ENCODE measurements around the gene AKT1.

AKT1 gene

DNA sequence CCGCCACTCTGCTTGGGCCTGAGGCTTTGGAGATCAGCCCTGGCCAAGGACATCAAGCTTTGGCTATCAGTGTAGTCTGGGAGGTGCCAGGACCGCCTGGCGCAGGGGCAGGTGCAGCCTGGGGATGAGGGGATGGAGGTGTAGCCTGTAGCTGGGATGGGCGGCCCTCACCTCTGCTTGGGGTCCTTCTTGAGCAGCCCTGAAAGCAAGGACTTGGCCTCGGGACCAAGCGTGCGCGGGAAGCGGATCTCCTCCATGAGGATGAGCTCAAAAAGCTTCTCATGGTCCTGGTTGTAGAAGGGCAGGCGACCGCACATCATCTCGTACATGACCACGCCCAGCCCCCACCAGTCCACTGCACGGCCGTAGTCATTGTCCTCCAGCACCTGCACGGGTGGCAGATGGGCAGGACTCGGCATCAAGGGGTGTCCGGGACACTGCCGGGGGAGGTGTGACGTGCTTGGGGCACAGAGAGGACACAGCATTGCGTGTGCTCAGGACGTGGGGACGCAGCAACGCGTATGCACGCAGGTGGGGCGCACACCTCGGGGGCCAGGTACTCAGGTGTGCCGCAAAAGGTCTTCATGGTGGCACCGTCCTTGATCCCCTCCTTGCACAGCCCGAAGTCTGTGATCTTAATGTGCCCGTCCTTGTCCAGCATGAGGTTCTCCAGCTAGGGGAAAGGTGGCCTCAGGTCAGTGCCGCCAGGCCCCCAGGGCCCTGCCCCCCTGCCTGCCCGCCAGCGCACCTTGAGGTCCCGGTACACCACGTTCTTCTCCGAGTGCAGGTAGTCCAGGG is 22.6 kb downstream of the AKT1 start:
- DNase-seq (ENCODE audit: low read depth in 2 of 2): no peak

- no peak for DNase-seq (ENCODE audit: low read depth in 2 of 2)
Observed at GRCh38 chr14:104771918-104772706, 23.4 kb downstream of the AKT1 start.

DNA sequence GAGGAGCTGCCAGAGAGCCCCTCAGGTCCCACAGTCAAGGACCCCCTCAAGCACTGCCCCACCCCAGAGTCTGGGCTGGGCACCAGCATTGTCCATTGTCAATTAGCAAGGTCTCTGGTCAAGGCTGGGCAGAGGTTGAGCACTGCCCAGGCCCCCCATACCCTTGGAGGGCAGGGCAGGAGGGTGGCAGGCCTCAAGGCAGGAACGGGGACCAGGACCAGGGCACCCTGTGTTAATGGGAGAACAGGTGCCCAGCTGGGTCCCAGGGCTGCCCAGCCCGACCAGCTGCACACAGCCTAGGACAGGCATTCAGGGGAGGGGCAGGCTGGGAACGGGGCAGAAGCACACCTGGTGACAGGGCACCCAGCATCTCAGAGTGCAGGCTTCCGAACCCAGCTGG is 24.2 kb downstream of the AKT1 start:
- no peak for DNase-seq (ENCODE audit: low read depth in 2 of 2)

- no peak for DNase-seq (ENCODE audit: low read depth in 2 of 2)
Observed at GRCh38 chr14:104770851-104771272, 24.7 kb downstream of the AKT1 start.

GRCh38 chr14:104770072-104770579 is 25.4 kb downstream of the AKT1 start:
- DNase-seq (ENCODE audit: low read depth in 2 of 2): no peak

DNA sequence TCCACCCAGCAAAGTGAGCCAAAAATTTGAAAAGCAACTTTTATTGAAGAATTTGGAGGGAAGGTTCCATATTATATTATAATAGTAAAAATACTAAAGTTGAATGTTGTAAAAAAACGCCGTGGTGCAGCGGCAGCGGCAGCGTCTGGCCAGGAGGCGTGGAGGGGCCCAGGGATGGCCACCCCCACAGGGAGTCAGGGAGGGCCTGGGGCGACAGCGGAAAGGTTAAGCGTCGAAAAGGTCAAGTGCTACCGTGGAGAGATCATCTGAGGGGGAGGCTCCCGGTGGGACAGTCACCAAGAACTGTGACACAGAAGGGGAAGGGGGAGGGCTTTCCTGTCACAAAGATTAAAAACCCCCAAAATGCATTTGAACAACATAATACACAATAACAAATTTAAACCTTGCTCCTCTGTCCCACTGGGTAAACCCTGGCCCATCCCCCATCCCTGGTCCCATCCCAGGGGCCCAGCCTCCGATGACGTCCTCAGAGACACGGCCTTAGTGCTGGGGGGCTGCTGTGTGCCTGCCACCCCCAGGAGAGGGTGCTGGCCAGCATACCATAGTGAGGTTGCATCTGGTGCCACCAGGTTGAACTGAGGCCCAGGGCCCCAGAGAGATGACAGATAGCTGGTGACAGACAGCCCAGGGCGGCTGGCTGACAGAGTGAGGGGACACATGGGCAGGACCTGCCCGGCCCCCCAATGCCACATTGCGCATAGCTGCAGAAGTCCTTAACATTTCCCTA is 26.1 kb downstream of the AKT1 start:
- DNase-seq (ENCODE audit: low read depth in 2 of 2): no peak

DNA sequence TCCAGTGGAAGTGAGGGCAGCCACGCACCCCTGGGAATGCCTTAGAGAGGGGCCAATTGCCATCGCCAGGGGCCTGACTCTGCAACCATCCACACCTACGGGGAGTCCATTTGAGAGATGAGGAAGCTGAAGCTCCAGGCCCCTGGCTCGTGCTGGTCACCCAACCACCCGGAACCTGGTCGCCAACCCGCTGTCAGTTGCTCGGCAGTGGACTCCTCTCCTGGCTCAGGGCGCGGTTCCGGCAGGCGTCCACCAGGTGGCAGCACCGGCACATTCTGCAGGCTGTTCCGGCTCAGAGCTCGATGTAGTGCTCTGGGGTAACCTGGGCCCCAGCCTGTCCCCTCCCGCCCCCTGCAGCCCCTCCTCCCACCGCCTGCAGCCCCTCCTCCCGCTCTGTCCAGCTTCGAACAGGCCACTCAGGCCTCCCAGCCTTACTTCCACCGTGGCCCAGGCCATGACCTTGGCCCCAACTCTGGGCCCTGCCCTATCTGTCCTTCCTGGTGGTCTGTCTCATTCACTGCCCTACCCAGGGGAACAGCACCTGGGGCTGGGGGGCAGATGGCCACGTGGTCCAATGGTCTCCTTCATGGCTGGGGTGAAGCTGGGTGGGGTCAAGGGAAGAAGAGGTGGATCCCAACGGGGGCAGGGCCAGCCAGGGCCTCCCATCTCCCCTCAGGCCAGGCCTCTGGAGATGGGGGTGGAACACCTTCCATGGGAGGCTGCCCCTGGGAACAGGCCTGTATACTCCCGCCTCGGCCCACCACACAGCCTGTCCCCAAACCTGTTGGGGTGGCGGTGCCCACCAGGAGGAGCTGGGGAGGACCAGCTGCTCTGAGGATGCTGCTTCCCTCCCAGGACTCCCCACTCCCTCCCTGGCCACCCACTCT is 26.9 kb downstream of the AKT1 start:
- DNase-seq (ENCODE audit: low read depth in 2 of 2): peak; percentile 72 to 76

- no peak for DNase-seq (ENCODE audit: low read depth in 2 of 2)
Observed at GRCh38 chr14:104767634-104767918, 28.0 kb downstream of the AKT1 start.

DNA sequence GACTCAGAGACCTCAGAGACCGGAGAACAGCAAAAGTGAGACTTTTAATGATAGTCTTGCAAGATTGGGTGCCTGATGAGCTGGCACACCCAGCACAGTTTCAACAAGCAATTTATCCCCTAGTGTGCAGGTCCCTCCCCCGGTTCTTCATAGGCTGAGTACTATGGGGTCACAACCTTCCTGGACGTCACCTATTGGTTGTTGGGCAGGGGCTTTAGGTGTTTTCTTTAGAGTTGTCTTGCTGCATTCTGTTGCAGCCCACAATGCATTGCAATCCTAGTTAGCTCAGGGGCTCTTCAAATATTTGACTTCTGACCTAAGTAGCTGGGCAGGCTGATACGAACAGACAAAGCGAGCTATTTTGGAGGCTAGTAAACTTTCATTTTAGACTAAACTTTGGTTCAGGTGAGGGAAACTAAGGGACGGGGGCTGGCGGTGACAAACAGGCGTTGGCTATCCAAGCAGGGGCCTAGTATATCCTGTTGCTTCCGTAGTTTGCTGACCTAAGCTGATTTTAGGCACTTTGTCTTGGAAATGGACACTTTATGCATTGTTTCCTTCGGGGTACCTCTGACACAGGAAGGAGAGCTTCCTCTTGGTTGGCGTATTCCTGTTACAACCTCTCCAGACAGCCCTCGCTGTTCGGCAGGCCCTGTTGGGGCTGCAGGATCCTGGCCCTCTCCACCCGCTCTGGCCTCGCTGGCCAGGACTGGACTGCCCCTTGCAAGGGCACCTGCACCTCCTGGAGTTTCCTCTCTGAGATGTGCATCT is 28.5 kb downstream of the AKT1 start:
- no peak for DNase-seq (ENCODE audit: low read depth in 2 of 2)

DNA sequence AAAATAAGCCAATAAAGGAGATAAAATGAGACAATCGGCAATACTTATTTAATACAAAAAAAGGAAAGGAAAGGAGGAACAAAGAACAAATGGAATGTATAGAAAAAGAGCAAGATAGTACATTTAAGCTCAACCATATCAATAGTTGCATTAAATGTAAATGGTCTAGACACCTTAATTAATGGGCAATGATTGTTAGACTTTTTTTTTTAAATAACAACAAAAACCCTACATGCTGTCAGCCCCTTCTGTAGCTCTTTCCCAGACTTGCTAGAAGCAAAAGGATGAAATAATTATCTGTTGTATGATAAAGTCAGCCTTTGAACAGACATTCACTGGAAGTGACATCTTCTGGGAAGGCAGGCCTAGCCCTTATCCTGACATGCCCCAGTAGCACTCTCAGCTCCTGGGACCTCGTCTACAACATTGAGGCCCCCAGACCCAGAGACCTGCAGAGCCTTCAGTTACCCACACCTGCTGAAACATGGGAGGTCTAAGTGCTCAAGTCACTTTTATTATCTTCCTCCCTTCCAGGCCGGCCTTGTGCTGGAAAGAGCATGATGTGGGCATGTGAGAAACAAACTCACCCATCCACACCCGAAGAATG is 29.2 kb downstream of the AKT1 start:
- DNase-seq (ENCODE audit: low read depth in 2 of 2): no peak

GRCh38 chr14:104765517-104765916 is 30.0 kb downstream of the AKT1 start:
- DNase-seq (ENCODE audit: low read depth in 2 of 2): no peak

DNA sequence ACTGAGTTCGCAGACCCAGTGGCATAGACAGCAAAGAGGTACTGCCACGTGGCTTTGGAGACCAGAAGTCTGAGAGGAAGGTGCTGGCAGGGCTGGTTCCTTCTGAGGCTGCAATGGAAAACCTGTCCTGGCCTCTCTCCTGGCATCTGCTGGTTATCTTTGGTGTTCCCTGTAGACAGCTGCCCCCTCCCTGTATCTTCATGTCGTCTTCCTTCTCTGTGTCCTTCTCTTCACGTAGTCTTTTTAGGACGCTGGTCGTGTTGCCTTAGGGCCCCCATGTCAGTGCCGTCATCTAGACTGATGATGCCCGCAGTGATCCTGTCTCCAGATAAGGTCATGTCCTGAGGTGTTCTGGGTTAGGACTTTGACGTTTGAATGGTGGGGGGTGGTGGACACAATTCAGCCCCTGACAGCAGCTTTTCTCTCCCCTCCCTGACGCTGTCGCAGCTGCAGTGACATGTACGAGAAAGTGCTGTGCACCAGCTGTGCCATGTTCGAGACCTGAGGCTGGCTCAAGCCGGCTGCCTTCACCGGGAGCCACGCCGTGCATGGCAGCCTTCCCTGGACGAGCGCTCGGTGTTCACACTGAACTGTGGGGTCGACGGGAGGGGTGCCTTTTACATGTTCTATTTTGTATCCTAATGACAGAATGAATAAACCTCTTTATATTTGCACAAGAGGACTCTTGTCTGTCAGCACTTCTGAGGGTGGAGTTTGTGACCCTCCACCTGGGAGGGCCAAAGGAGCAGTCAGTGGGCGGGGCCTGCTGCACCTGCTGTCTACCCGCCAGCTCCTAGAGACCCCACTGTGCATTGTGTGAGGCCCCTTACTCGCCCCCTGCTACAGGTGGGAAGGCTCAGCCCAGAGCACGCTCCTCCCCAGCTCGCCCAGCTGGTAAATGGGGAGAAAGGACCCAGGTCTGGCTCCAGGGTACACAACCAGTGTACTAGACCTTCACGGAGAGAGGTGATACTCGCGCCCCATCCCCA is 36.3 kb downstream of the AKT1 start:
- DNase-seq (ENCODE audit: low read depth in 2 of 2): no peak

GRCh38 chr14:104757681-104758392 is 37.7 kb downstream of the AKT1 start:
- DNase-seq (ENCODE audit: low read depth in 2 of 2): no peak

- DNase-seq (ENCODE audit: low read depth in 2 of 2): no peak
Observed at GRCh38 chr14:104757238-104757585, 38.3 kb downstream of the AKT1 start.

- no peak for DNase-seq (ENCODE audit: low read depth in 2 of 2)
Observed at GRCh38 chr14:104756477-104757237, 38.9 kb downstream of the AKT1 start.

- no peak for DNase-seq (ENCODE audit: low read depth in 2 of 2)
Observed at GRCh38 chr14:104755621-104756020, 39.9 kb downstream of the AKT1 start.

- no peak for DNase-seq (ENCODE audit: low read depth in 2 of 2)
Observed at GRCh38 chr14:104754213-104754851, 41.2 kb downstream of the AKT1 start.
